Breast epithelium (tissue), 3 donors: Measurements from ENCODE around the gene FAM162A.

Experiments used
- POLR2AphosphoS5 ChIP-seq, 3 donors: sonication (generic); formaldehyde crosslinking; IDR thresholded peaks; one replicate each; pipeline ENCODE4 v1.6.1; 2017; ENCODE audit warnings: antibody characterized with exemption in 3 of 3
- TF ChIP-seq, protein P1 (sequence below), 3 donors: fragments of 450-650 bp; IDR thresholded peaks; one replicate each; pipeline ENCODE4 v1.5.1; 2016 to 2017; ENCODE audit warnings: antibody characterized with exemption in 3 of 3, mild to moderate bottlenecking in 3 of 3, moderate library complexity in 3 of 3

DNA sequence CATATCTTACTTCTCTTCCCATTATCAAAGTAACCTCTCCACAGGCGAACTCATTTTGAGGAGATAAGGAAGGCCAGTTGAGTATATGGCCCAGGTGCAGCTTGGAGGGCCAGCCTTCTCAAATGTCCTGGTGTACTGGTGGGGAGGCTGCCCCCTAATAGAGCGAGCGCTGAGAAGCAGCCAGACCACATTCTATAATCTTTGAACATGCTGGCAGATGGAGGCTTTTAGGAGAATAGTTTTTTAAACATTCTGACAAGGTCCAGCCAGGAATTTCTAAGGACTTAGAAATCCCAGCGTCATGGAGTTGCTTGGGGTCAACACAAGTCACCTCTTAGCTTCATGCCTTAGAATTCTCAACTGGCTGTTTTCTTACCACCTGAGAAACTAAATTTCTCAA lies 26.1 kb downstream of the FAM162A start:
- TF ChIP-seq POLR2AphosphoS5 (IDR thresholded peaks at IDR 0.05) = no peak
- TF ChIP-seq, protein P1, sequence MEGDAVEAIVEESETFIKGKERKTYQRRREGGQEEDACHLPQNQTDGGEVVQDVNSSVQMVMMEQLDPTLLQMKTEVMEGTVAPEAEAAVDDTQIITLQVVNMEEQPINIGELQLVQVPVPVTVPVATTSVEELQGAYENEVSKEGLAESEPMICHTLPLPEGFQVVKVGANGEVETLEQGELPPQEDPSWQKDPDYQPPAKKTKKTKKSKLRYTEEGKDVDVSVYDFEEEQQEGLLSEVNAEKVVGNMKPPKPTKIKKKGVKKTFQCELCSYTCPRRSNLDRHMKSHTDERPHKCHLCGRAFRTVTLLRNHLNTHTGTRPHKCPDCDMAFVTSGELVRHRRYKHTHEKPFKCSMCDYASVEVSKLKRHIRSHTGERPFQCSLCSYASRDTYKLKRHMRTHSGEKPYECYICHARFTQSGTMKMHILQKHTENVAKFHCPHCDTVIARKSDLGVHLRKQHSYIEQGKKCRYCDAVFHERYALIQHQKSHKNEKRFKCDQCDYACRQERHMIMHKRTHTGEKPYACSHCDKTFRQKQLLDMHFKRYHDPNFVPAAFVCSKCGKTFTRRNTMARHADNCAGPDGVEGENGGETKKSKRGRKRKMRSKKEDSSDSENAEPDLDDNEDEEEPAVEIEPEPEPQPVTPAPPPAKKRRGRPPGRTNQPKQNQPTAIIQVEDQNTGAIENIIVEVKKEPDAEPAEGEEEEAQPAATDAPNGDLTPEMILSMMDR (IDR thresholded peaks at IDR 0.05) = no peak
